HUES6 (cell line): ENCODE data around the gene SNX18.

Experiments used
- H3K27ac ChIP-seq: 2 replicates; pipeline ENCODE4 v1.7.0; 2013; ENCODE audit warnings: low read depth, mild to moderate bottlenecking, low read length, inconsistent platforms
- H3K27me3 ChIP-seq: 2 replicates; pipeline ENCODE4 v1.6.1; 2013; ENCODE audit warnings: low read length; ENCODE audit not compliant: control insufficient read depth, insufficient read depth
- H3K36me3 ChIP-seq: 2 replicates; pipeline ENCODE4 v1.6.1; 2013; ENCODE audit warnings: low read length; ENCODE audit not compliant: control insufficient read depth, insufficient read depth
- H3K4me1 ChIP-seq: 2 replicates; pipeline ENCODE4 v1.6.1; 2013; ENCODE audit warnings: low read length; ENCODE audit not compliant: control insufficient read depth, insufficient read depth
- H3K4me3 ChIP-seq: 2 replicates; pipeline ENCODE4 v1.5.1; 2013; ENCODE audit warnings: low read depth, low read length
- H3K9ac ChIP-seq: one replicate; pipeline ENCODE4 v1.6.1; 2013; ENCODE audit warnings: mild to moderate bottlenecking, low read length
- H3K9me3 ChIP-seq: 2 replicates; pipeline ENCODE4 v1.6.1; 2013; ENCODE audit warnings: low read depth, low read length; ENCODE audit not compliant: control insufficient read depth, insufficient read depth

Gene SNX18

DNA sequence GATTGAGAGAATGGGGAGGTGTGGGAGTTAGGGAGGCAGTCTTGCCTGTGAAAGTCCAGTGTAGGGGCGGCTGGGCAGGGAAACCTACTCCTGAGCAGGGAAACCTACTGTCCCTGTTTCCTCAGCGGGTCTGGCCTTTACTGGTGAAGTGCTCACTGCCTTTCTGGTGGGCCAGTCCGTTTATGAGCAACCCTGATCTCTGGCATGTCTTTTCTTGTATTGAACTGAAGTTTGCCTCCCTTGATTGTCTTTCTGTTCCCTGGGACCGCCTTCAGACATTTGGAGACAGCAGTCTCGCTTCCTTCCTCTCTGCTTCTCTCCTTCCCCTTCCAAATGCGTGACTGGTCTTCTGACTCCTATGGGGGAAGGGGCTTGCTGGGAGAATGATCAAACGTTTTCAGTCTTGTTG is 2.9 kb downstream of the SNX18 start:
- Histone ChIP-seq H3K4me1 (peaks cover 50% of the 10 kb centered on the region), H3K27me3 (peaks cover 20% of the 10 kb centered on the region), H3K36me3 (peaks cover 9% of the 10 kb centered on the region; the same call in 1 of the 2 replicates), H3K27ac (no peak overlapping the region), H3K9me3 (no peaks in the 10 kb centered on the region), H3K4me3 (peak overlapping the region; percentile 67), H3K9ac (peak overlapping the region; percentile 63)

DNA sequence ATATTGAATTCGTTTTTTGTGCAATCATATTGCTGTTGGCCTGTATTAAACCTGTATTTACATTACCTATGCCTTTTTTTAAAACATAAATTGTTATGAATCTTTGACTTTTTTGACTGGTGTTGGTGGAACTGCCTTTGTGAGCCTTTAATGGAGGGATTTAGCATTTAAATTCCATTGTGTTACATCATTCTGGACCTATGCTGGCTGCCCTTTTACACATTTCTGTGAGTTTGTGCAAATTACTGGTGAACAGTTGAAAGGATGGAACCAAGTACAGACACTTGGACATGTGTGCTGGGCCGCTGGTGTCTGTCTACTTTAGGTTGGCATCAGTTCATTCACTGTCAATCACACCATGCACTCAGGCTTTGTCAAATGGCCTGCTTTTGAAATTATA is 3.4 kb downstream of the SNX18 start:
- H3K4me1 ChIP-seq = peaks cover 50% of the 10 kb centered on the region
- no peaks in the 10 kb centered on the region for H3K9me3 ChIP-seq
- no peak overlapping the region for H3K27ac ChIP-seq
- H3K4me3 ChIP-seq = peak overlapping the region; percentile 67
- H3K9ac ChIP-seq = peak overlapping the region; percentile 63
- peaks cover 9% of the 10 kb centered on the region; the same call in 1 of the 2 replicates for H3K36me3 ChIP-seq
- peaks cover 20% of the 10 kb centered on the region for H3K27me3 ChIP-seq

DNA sequence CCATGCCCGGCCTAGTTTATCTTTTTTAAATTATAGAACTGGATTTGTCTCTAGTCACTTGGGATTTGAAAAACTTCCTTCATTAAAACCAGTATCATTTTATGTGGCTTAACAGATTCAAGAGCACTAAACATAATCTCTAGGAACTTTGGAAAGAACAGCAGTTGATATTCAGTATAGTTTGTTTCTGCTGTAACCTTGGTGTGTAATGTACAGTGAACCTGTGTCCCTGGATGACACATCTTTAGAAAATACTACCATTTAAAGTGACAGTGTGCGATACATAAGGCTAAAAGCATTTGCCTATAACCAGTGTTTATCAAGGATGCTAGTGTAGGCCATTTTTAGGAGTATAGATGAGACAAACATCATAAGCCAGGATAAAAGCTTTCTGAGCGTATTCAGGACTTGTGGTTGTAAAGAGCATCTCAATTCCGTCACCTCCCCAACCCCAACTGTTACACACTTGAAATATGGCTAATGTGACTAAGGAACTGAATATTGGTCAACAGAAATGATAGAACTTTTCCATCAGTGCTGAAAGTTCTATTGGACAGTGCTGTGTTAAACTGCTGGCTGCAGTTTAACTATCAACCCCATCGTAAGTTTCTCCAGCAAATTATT is 4.4 kb downstream of the SNX18 start:
- Histone ChIP-seq H3K36me3 (peaks cover 9% of the 10 kb centered on the region; the same call in 1 of the 2 replicates), H3K27ac (no peak overlapping the region), H3K9me3 (no peaks in the 10 kb centered on the region), H3K27me3 (peaks cover 15% of the 10 kb centered on the region), H3K4me3 (no peak overlapping the region), H3K9ac (no peak overlapping the region), H3K4me1 (peaks cover 47% of the 10 kb centered on the region)

DNA sequence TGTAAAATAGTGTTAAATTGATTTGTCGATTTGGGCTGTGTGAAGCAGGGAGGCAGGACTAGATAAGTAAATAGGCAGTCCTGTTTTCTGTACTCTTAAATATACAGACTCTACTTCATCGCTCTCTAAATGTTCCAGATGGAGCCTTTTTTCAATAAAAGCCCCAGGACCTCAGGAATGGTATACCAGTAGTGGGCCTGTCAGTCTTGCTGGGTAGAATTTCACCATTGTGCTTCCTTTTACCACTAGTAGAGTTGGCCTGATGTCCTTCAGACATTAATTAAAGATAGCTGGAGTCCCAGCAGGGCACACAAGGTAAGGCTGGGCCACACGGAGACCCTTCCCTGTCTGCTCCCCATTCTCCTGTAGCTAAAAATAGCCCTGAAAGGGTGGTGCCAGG is 6.0 kb downstream of the SNX18 start:
- H3K36me3 ChIP-seq = peaks cover 9% of the 10 kb centered on the region; the same call in 1 of the 2 replicates
- H3K4me3 ChIP-seq = no peak overlapping the region
- H3K27ac ChIP-seq = no peak overlapping the region
- peaks cover 10% of the 10 kb centered on the region for H3K27me3 ChIP-seq
- no peaks in the 10 kb centered on the region for H3K9me3 ChIP-seq
- H3K4me1 ChIP-seq = peaks cover 46% of the 10 kb centered on the region
- H3K9ac ChIP-seq = no peak overlapping the region

DNA sequence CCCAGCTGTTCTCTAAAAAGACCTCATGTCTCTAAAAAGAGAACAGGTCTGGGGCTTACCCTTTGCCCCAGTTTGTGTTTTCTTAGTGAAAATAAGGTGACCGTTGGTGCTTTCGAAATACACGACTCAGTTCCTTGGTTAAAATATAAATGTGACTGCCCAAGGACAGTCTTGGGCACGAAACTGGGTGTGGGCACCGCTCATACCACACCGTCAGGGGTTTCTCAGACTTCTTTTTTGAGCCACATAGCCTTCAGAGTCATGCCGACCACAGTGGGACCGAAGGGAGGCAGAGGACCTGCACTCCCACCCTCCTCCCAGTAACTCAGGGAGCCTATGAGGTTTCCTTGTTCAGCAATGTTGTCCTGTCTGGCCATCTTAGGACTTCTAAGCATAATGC is 6.5 kb downstream of the SNX18 start:
- Histone ChIP-seq H3K4me3 (no peak overlapping the region), H3K36me3 (peaks cover 5% of the 10 kb centered on the region; the same call in 1 of the 2 replicates), H3K27ac (no peak overlapping the region), H3K27me3 (peaks cover 5% of the 10 kb centered on the region), H3K9me3 (no peaks in the 10 kb centered on the region), H3K4me1 (peaks cover 42% of the 10 kb centered on the region), H3K9ac (no peak overlapping the region)

DNA sequence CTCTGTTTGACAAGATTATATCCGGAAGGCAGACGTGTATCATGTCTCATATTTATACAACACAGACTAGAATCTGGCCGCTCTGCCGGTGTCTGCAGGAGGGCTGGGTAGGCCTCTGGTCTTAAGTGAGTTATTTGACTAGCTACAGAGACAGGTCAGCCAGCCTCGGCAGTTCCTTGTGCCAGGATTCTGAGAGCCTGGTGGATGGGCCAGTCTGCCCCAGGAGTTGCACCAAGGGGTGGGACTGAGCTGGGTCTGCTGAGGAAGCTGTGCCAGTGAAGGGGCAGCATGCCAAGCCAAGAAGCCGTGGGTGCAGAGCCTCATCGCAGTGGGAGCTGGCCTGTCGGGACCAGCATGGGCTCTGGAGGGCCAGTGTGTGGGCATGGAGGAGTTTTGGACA is 7.1 kb downstream of the SNX18 start:
- Histone ChIP-seq H3K9me3 (no peaks in the 10 kb centered on the region), H3K9ac (no peak overlapping the region), H3K4me1 (peaks cover 36% of the 10 kb centered on the region), H3K36me3 (no peaks in the 10 kb centered on the region), H3K27ac (no peak overlapping the region), H3K27me3 (no peaks in the 10 kb centered on the region), H3K4me3 (no peak overlapping the region)

DNA sequence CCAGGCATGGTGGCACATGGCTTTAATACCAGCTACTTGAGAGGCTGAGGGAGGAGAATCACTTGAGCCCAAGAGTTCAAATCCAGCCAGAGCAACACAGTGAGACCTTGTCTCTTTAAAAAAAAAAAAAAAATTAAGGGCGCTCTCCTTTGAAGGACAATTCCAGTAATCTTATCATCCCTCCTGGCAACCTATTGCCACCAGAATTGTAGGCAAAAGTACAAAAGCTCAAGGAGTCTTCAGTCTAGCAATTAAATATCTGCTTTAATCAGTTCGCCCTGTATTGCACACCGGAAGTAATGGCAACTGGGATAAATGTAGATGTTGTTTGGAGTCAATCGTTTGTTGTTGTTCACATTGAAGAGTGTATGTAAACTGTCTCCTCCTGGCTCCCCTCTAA is 7.7 kb downstream of the SNX18 start:
- Histone ChIP-seq H3K27me3 (no peaks in the 10 kb centered on the region), H3K36me3 (no peaks in the 10 kb centered on the region), H3K9me3 (no peaks in the 10 kb centered on the region), H3K27ac (no peak overlapping the region), H3K4me1 (peaks cover 30% of the 10 kb centered on the region), H3K4me3 (no peak overlapping the region), H3K9ac (no peak overlapping the region)

DNA sequence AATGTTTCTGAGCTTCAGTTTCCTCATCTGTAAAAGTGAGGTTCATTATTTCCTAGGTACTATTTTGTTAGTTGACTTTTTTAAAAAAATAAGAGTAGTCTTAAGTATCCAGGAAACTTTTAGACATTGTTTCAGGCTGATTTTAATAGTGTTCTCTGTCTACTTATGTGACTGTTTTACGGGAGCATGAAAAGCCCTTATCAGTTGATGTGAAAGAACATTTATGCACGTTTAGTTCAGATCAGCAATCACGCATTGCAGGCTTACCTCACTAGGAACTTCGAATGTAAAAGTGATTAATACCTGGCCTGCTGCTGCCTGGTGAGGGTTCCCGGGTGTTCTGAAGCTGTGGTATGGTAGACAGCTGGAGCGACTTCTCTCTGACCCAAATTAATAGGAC is 8.1 kb downstream of the SNX18 start:
- Histone ChIP-seq H3K4me1 (peaks cover 26% of the 10 kb centered on the region), H3K9me3 (no peaks in the 10 kb centered on the region), H3K27ac (no peak overlapping the region), H3K4me3 (no peak overlapping the region), H3K9ac (no peak overlapping the region), H3K27me3 (no peaks in the 10 kb centered on the region), H3K36me3 (no peaks in the 10 kb centered on the region)

DNA sequence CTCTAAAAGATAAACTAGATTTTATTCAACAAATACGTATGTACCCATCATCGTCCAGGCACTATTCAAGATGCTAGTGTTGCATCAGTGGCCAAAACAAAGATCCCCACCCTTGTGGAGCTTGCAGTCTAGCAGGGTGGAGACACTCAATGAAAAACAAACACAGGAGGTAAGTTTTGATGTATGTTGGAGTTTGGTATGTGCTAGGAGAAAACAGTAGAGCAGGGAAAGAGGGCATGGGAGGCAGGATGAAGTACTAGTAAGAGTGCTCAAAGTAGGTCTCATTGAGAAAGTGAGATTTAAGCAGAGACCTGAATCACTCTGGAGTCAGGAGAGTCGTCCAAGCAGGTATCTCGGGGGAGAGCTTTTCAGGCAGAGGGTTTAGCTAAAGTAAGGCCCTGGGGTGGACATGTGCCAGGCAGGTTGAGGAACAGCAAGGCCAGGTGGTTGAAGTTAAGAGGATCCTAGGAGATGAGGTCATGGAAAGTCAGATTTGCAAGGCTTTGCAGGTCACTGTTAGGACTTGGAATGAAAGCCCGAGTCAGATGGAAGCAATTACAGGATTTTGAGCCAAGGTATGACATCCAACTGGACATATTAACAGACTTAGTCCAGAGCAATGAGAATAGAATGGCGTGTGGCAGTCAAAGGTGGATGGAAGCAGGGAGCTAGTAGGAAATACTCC is 9.2 kb downstream of the SNX18 start:
- Histone ChIP-seq H3K27me3 (no peaks in the 10 kb centered on the region), H3K9ac (no peak overlapping the region), H3K4me3 (no peak overlapping the region), H3K36me3 (no peaks in the 10 kb centered on the region), H3K9me3 (no peaks in the 10 kb centered on the region), H3K4me1 (peaks cover 24% of the 10 kb centered on the region), H3K27ac (no peak overlapping the region)

DNA sequence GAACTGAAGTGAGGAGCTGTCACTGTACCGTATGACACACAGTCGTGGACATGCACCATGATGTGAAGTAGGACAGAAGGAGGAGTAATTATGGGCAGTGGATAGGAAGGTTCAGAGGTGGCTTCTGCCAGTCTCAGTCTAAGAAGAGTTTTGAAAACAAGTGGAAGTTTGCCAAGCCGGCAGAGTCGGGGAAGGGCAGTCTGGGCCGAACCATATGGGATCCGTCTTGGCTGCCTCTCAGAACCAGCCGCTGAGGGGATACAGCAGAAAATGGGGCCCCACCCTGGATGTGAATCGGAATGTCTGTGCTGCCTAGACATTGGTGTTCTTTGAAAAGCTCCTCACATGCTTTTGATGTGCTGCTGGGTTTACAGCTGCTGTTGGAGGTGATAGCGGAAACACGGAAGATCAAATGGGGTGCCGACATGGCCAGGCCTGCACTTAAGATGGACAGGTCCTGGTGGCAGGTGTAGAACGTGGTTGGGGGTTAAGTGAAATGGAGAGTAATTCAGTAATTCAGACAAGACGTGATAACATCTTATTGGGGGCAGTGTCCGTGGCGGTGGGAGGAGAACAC is 11.2 kb downstream of the SNX18 start:
- Histone ChIP-seq H3K36me3 (no peaks in the 10 kb centered on the region), H3K9ac (no peak overlapping the region), H3K27me3 (no peaks in the 10 kb centered on the region), H3K4me3 (no peak overlapping the region), H3K9me3 (no peaks in the 10 kb centered on the region), H3K4me1 (peaks cover 17% of the 10 kb centered on the region), H3K27ac (no peak overlapping the region)

DNA sequence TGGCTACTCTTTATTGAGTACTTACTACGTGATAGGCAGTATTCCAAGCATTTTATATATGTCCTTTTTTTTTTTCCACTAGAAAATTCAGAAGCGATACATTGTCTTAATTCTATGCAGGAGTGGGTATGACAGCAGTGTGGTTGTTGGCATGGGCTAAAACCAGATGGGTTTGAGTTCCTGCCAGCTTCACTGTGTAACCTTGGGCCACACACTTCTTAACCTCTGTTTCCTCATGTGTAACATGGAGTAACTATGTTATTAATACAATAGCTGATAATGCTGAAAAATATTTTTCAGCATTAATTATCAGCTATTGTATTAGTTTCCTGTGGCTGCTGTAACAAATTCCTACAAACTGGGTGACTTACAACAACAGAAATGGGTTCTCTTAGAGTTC is 12.0 kb downstream of the SNX18 start:
- H3K36me3 ChIP-seq = no peaks in the 10 kb centered on the region
- no peaks in the 10 kb centered on the region for H3K9me3 ChIP-seq
- no peaks in the 10 kb centered on the region for H3K27me3 ChIP-seq
- no peak overlapping the region for H3K9ac ChIP-seq
- H3K4me1 ChIP-seq = peaks cover 20% of the 10 kb centered on the region
- H3K27ac ChIP-seq = no peak overlapping the region
- H3K4me3 ChIP-seq = no peak overlapping the region
